Nephron progenitor cell (in vitro differentiated cells): ENCODE measurements around the gene BORA.

Experiments
- DNase-seq: peaks from one replicate; pipeline ENCODE4 v3.0.0; 2021
- H3K27ac Mint-ChIP-seq: 2 replicates; pipeline ENCODE4 v1.8.0; 2021; ENCODE audit warnings: mild to moderate bottlenecking, moderate library complexity, mixed read lengths
- H3K27me3 Mint-ChIP-seq: 2 replicates; pipeline ENCODE4 v1.8.0; 2021; ENCODE audit warnings: mild to moderate bottlenecking, low read depth, mixed read lengths; ENCODE audit not compliant: poor library complexity
- H3K36me3 Mint-ChIP-seq: 2 replicates; pipeline ENCODE4 v1.8.0; 2021; ENCODE audit warnings: low read depth, mixed read lengths
- H3K4me1 Mint-ChIP-seq: 2 replicates; pipeline ENCODE4 v1.8.0; 2021; ENCODE audit warnings: mixed read lengths
- H3K4me3 Mint-ChIP-seq: 2 replicates; pipeline ENCODE4 v1.8.0; 2021; ENCODE audit warnings: mild to moderate bottlenecking, moderate library complexity, mixed read lengths
- H3K9me3 Mint-ChIP-seq: 2 replicates; pipeline ENCODE4 v1.8.0; 2021; ENCODE audit warnings: mild to moderate bottlenecking, moderate library complexity, mixed read lengths
- TF ChIP-seq, protein P1 (sequence below): fragments of 200-600 bp; sonication (generic); IDR thresholded peaks from 2 replicates; pipeline ENCODE4 v1.5.0; 2021; ENCODE audit warnings: antibody characterized with exemption

BORA gene

DNA sequence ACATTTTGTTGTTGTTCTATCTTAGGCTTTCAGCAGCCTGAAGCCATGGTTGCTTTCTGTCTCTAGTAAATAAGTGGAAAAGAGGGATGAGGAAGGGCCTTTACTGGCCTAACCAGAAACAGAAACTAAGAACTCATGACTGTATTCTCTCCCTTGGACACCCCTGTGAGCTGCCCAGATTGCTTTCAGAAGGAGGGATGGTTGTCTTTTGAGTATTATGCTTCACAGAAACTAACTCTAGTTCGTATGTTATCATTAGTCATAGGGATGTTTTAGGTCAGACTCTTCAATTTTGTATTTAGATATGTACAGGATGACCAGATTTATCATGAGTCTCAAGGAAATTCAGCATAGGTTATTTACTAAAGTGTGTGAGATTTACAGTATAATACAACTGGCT is 17.5 kb downstream of the BORA start:
- no peak for DNase-seq
- Mint-ChIP-seq H3K4me1 (no peaks in the 10 kb centered on the region), H3K9me3 (no peaks in the 10 kb centered on the region), H3K27ac (no peak overlapping the region), H3K36me3 (peaks cover 67% of the 10 kb centered on the region), H3K4me3 (no peak overlapping the region), H3K27me3 (no peaks in the 10 kb centered on the region)
- TF ChIP-seq, protein P1, sequence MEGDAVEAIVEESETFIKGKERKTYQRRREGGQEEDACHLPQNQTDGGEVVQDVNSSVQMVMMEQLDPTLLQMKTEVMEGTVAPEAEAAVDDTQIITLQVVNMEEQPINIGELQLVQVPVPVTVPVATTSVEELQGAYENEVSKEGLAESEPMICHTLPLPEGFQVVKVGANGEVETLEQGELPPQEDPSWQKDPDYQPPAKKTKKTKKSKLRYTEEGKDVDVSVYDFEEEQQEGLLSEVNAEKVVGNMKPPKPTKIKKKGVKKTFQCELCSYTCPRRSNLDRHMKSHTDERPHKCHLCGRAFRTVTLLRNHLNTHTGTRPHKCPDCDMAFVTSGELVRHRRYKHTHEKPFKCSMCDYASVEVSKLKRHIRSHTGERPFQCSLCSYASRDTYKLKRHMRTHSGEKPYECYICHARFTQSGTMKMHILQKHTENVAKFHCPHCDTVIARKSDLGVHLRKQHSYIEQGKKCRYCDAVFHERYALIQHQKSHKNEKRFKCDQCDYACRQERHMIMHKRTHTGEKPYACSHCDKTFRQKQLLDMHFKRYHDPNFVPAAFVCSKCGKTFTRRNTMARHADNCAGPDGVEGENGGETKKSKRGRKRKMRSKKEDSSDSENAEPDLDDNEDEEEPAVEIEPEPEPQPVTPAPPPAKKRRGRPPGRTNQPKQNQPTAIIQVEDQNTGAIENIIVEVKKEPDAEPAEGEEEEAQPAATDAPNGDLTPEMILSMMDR: no peak

DNA sequence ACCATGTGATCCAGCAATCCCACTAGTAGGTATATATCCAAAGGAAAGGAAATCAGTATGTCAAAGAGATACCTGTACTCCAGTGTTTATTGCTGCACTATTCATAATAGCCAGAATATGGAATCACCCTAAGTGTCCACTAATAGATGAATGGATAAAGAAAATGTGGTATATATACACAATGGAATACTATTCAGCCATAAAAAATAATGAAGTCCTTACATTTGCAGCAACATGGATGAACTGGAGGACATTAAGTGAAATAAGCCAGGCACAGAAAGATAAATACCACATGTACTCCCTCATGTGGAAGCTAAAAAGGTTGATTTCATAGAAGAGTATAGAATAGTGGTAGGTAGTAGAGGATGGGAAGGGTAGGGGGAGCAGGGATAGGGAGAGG is 23.5 kb downstream of the BORA start:
- Mint-ChIP-seq H3K27me3 (no peaks in the 10 kb centered on the region), H3K4me3 (no peak overlapping the region), H3K27ac (no peak overlapping the region), H3K4me1 (no peaks in the 10 kb centered on the region), H3K36me3 (peaks cover 78% of the 10 kb centered on the region), H3K9me3 (no peaks in the 10 kb centered on the region)
- no peak for DNase-seq
- TF ChIP-seq, protein P1: no peak

DNA sequence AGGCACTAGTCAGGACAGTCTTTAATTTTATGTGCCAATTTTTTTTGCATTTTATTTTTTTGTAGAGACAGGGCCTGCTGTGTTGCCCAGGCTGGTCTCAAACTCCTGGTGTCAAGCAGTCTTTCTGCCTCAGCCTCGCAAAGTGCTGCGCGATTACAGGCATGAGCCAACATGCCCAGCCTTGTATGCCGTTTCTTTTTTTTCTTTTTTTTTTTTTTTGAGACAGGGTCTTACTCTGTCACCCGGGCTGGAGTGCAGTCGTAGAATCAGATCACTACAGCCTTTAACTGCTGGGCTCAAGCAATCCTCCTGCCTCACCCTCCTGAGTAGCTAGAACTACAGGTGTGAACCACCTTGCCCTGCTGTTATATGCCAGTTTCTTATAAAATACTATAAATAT is 26.4 kb downstream of the BORA start:
- H3K36me3 Mint-ChIP-seq: peaks cover 63% of the 10 kb centered on the region
- H3K4me1 Mint-ChIP-seq: no peaks in the 10 kb centered on the region
- H3K27ac Mint-ChIP-seq: no peak overlapping the region
- no peak overlapping the region for H3K4me3 Mint-ChIP-seq
- no peak for DNase-seq
- H3K9me3 Mint-ChIP-seq: no peaks in the 10 kb centered on the region
- TF ChIP-seq, protein P1: no peak
- H3K27me3 Mint-ChIP-seq: no peaks in the 10 kb centered on the region

DNA sequence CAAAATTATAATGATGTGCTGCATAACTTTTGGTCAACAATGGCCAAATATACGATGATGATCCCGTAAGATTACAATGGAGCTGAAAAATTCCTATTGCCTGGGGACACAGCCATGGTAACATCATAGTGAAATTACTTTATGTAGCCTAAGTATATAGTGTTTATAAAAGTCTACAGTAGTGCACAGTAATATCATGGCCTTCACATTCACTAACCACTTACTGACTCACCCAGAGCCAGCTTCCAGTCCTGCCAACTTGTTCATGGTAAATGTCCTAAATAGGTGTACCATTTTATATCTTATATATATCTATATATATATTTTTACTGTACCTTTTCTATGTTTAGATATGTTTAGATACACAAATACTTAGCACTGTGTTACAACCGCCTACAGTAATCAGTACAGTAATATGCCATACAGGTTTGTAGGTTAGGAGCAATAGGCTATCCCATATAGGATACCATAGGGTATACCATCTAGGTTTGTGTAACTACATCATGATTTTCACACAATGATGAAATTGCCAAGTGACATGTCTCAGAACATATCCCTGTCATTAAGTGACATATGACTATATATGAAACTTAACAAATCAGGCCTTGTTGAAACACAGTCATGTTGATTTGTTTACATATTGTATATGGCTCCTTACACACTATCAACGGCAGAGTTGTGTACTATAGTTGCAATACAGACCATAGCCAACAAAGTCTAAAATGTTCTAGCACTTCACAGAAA is 30.2 kb downstream of the BORA start:
- Mint-ChIP-seq H3K9me3 (no peaks in the 10 kb centered on the region), H3K27ac (no peak overlapping the region), H3K27me3 (no peaks in the 10 kb centered on the region), H3K4me1 (no peaks in the 10 kb centered on the region), H3K4me3 (no peak overlapping the region), H3K36me3 (peaks cover 53% of the 10 kb centered on the region)
- TF ChIP-seq, protein P1: no peak
- DNase-seq: no peak

DNA sequence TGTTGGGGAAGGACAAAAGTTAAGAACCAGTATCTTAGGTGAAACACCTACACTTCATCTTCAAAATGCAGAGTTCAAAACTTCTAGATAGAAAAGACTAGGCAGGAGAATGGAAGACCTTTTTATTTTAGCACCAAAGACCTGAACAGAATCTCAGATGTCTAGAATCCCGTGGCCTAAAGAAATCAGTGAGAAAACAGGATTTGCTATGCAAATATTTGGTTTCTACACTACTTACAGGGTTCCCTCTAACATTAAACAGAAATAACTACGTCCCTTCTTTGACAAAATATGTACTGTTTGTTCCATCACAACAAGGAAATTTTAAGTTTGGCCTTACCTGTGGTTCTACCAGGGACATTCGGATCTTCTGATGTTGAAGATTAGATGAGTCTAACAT is 32.5 kb downstream of the BORA start:
- no peak for DNase-seq
- H3K4me1 Mint-ChIP-seq: no peaks in the 10 kb centered on the region
- TF ChIP-seq, protein P1: no peak
- no peaks in the 10 kb centered on the region for H3K27me3 Mint-ChIP-seq
- H3K36me3 Mint-ChIP-seq: peaks cover 58% of the 10 kb centered on the region
- no peak overlapping the region for H3K27ac Mint-ChIP-seq
- H3K9me3 Mint-ChIP-seq: no peaks in the 10 kb centered on the region
- H3K4me3 Mint-ChIP-seq: no peak overlapping the region

DNA sequence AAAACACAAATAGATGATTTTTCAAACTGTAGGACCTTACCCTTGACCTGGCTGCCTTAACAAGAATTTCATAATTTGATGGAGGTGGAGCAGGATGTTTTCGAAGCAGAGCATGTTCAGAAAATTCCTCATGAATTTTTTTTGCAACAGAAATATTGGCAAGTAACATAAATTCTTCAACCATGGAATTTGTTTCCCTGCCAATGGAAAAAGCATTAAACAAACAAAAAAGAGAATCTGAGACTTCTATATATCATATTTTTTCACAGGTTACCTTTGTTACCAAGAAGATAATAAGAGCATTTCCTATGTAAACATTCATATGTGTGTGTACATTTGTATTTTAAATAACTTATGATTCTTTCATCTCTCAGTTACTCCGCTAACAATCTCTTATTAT is 35.7 kb downstream of the BORA start:
- H3K27ac Mint-ChIP-seq: no peak overlapping the region

More for the DNA sequence above, 35.7 kb downstream of the BORA start:
- TF ChIP-seq, protein P1: no peak
- H3K9me3 Mint-ChIP-seq: no peaks in the 10 kb centered on the region
- H3K27me3 Mint-ChIP-seq: no peaks in the 10 kb centered on the region
- no peak overlapping the region for H3K4me3 Mint-ChIP-seq
- peaks cover 65% of the 10 kb centered on the region for H3K36me3 Mint-ChIP-seq
- DNase-seq: no peak
- no peaks in the 10 kb centered on the region for H3K4me1 Mint-ChIP-seq
